Fibroblast of skin of back (primary cell): ENCODE results near the gene STPG1.

Source experiments
- DNase-seq: peaks from one replicate; pipeline ENCODE4 v3.0.0-alpha.2; 2013

Gene STPG1

GRCh38 chr1:24317081-24317480 is 96.5 kb downstream of the STPG1 start:
- no peak for DNase-seq

GRCh38 chr1:24316645-24317044 is 96.9 kb downstream of the STPG1 start:
- DNase-seq = no peak

DNA sequence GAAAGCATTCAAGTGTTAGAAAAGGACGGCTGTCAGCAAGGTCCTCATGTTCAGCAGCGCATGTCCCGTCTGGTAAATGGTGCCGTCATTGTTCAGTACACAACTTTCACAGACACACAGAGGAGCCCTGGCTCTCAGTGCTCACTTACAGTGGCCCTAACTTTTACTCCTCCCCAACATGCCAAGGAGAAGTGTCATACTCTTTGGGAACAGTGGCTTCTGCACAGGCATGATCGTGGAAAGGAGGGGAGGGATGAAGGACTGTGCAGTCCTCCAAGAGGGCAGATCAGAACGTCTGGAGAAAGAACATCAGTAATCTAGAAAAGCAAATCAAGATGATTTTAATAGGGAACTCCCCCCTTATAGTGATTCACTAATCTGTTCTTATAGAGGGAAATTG is 98.2 kb downstream of the STPG1 start:
- peak; percentile 50 for DNase-seq

- no peak for DNase-seq
These were observed 101.8 kb downstream of the STPG1 start for GRCh38 chr1:24311741-24312140.

DNA sequence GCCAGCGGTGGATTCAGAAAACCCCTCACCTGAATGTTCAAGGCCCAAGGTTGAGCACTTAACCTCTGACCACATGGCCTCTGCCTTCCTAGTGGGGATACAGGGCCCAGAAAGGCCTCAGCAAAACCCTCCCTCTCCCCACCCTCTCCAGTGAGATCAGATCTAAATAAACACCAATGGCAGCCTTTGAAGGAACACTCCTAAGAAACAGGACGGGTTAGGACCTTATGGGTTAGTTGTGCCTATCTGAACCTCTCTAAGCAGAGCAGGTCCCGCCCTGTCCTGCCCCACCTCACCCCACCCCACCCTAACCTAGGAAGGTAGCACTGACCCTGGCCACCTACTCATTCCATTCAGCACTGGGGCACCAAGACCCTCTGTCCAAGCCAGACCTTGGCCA is 102.3 kb downstream of the STPG1 start:
- DNase-seq = no peak

- DNase-seq = no peak
These were observed 103.7 kb downstream of the STPG1 start for GRCh38 chr1:24309762-24310485.

- no peak for DNase-seq
These were observed 105.1 kb downstream of the STPG1 start for GRCh38 chr1:24308365-24309015.
